Fibroblast of lung (primary cell): ENCODE measurements around the gene SNRPE. TPM values are rescaled to one million over a fixed set of nuclear protein-coding genes. Genes with fewer than 3 reads are reported as not detected.

Source experiments
- DNase-seq, 2 donors: peaks; one replicate each; pipeline versions ENCODE4 v3.0.0 to v3.0.0-alpha.2; 2010; ENCODE audit warnings: low read depth in 2 of 2
- H2AFZ ChIP-seq: 2 replicates; pipeline ENCODE4 v1.5.1; 2012; ENCODE audit warnings: low read length, control low read depth, inconsistent platforms
- H3K27ac ChIP-seq: 2 replicates; pipeline ENCODE4 v1.5.1; 2011; ENCODE audit warnings: low read length, control low read depth; ENCODE audit not compliant: insufficient read depth
- H3K27me3 ChIP-seq: 2 replicates; pipeline ENCODE4 v1.5.1; 2011; ENCODE audit warnings: mild to moderate bottlenecking, low read length; ENCODE audit not compliant: control insufficient read depth, insufficient read depth
- H3K36me3 ChIP-seq: 2 replicates; pipeline ENCODE4 v1.5.1; 2011; ENCODE audit warnings: low read length; ENCODE audit not compliant: control insufficient read depth, insufficient read depth
- H3K4me1 ChIP-seq: 2 replicates; pipeline ENCODE4 v1.5.1; 2011; ENCODE audit warnings: low read length; ENCODE audit not compliant: control insufficient read depth, insufficient read depth; ENCODE audit errors: extremely low read depth
- H3K4me2 ChIP-seq: 2 replicates; pipeline ENCODE4 v1.5.1; 2011; ENCODE audit warnings: low read length, control low read depth; ENCODE audit not compliant: insufficient read depth; ENCODE audit errors: extremely low read depth
- H3K4me3 ChIP-seq, 4 experiments: fragments of 200-600 bp in 1 of 4; sonication (generic) in 1 of 4; replicated peaks in 1 of 4; 2 replicates each; pipeline ENCODE4 v1.5.1; 2011 to 2016; ENCODE audit warnings: low read length in 4 of 4, low read depth in 3 of 4, mild to moderate bottlenecking in 3 of 4, control low read depth in 2 of 4, inconsistent platforms in 1 of 4, mixed read lengths in 1 of 4; ENCODE audit not compliant: insufficient read depth in 1 of 4; ENCODE audit errors: control extremely low read depth in 1 of 4
- H3K79me2 ChIP-seq: 2 replicates; pipeline ENCODE4 v1.5.1; 2012; ENCODE audit warnings: mild to moderate bottlenecking, low read length, inconsistent platforms; ENCODE audit not compliant: control insufficient read depth, insufficient read depth
- H3K9ac ChIP-seq: 2 replicates; pipeline ENCODE4 v1.5.1; 2011; ENCODE audit warnings: mild to moderate bottlenecking, low read length, control low read depth; ENCODE audit not compliant: insufficient read depth
- H3K9me3 ChIP-seq: 2 replicates; pipeline ENCODE4 v1.5.1; 2012; ENCODE audit warnings: low read depth, low read length; ENCODE audit not compliant: control insufficient read depth, insufficient read depth
- H4K20me1 ChIP-seq: 2 replicates; pipeline ENCODE4 v1.5.1; 2011; ENCODE audit warnings: low read length; ENCODE audit not compliant: control insufficient read depth, insufficient read depth; ENCODE audit errors: extremely low read depth
- CTCF ChIP-seq, 2 donors: IDR thresholded peaks in 1 of 2; conservative IDR thresholded peaks in 1 of 2; 1 replicate in 1 of 2; 2 replicates in 1 of 2; pipeline ENCODE4 v1.5.1; 2011 to 2012; ENCODE audit warnings: low read length in 2 of 2, control low read depth in 1 of 2, inconsistent platforms in 1 of 2, low read depth in 1 of 2, mild to moderate bottlenecking in 1 of 2
- EZH2 ChIP-seq: IDR thresholded peaks from 2 replicates; pipeline ENCODE4 v1.5.1; 2012; ENCODE audit warnings: low read length, control low read depth, mild to moderate bottlenecking; ENCODE audit errors: missing control alignments
- polyA plus RNA-seq, 2 donors: library from polyadenylated mRNA; depleted of rRNA in 1 of 2; stranded (reverse) in 1 of 2; unstranded in 1 of 2; fragments of >200 nt; gene quantifications; 2 replicates each; pipeline ENCODE4 v1.2.1, GENCODE V29; 2011 to 2012; ENCODE audit warnings: missing spikeins in 1 of 2
- total RNA-seq: library from RNA; depleted of rRNA; stranded (reverse); fragments of >200 nt; gene quantifications from 2 replicates; pipeline ENCODE4 v1.2.1, GENCODE V29; 2014

SNRPE gene
- total and polyA plus RNA-seq, 2 donors (not counting 1 experiment from before 2014, with no cell fraction given): 30.2 to 246 TPM

- H3K36me3 ChIP-seq: peaks cover 5% of the 10 kb centered on the region
- no peaks in the 10 kb centered on the region for H3K4me1 ChIP-seq
- H3K27me3 ChIP-seq: no peaks in the 10 kb centered on the region
- peak; percentile 44 to 75 for DNase-seq
- peak overlapping the region; percentile 52 for H3K27ac ChIP-seq
- no peaks in the 10 kb centered on the region for H4K20me1 ChIP-seq
- no peaks in the 10 kb centered on the region for H3K9me3 ChIP-seq
- H3K9ac ChIP-seq: no peak overlapping the region
- H2AFZ ChIP-seq: no peak overlapping the region
- H3K4me2 ChIP-seq: no peak overlapping the region
- H3K79me2 ChIP-seq: no peaks in the 10 kb centered on the region
- no peak for TF ChIP-seq CTCF (conservative IDR thresholded peaks at IDR 0.05 in 1 of 2, IDR thresholded peaks at IDR 0.05 in 1 of 2; ENCODE audit: low read depth in 1 of 2, low read length in 2 of 2)
- no peak for TF ChIP-seq EZH2
- H3K4me3 ChIP-seq: no peak overlapping the region
These were observed 22.3 kb upstream of the SNRPE start for GRCh38 chr1:203839081-203839480.

GRCh38 chr1:203840208-203840808 lies 21.1 kb upstream of the SNRPE start:
- Histone ChIP-seq H3K79me2 (no peaks in the 10 kb centered on the region), H4K20me1 (no peaks in the 10 kb centered on the region), H3K4me3 (no peak overlapping the region), H3K9me3 (no peaks in the 10 kb centered on the region), H3K36me3 (peaks cover 5% of the 10 kb centered on the region), H3K27ac (no peak overlapping the region), H3K9ac (no peak overlapping the region), H3K27me3 (no peaks in the 10 kb centered on the region), H2AFZ (no peak overlapping the region), H3K4me2 (no peak overlapping the region), H3K4me1 (no peaks in the 10 kb centered on the region)
- DNase-seq: no peak
- TF ChIP-seq EZH2 (no peak), CTCF (conservative IDR thresholded peaks at IDR 0.05 in 1 of 2, IDR thresholded peaks at IDR 0.05 in 1 of 2; ENCODE audit: low read depth in 1 of 2, low read length in 2 of 2) (no peak)

- no peak overlapping the region for H3K4me3 ChIP-seq
- peaks cover 7% of the 10 kb centered on the region for H3K36me3 ChIP-seq
- H3K9me3 ChIP-seq: no peaks in the 10 kb centered on the region
- no peak overlapping the region for H3K4me2 ChIP-seq
- H3K9ac ChIP-seq: no peak overlapping the region
- no peaks in the 10 kb centered on the region for H3K79me2 ChIP-seq
- no peaks in the 10 kb centered on the region for H3K4me1 ChIP-seq
- TF ChIP-seq EZH2 (no peak), CTCF (conservative IDR thresholded peaks at IDR 0.05 in 1 of 2, IDR thresholded peaks at IDR 0.05 in 1 of 2; ENCODE audit: low read depth in 1 of 2, low read length in 2 of 2) (no peak)
- DNase-seq: no peak
- no peaks in the 10 kb centered on the region for H3K27me3 ChIP-seq
- H3K27ac ChIP-seq: no peak overlapping the region
- H4K20me1 ChIP-seq: no peaks in the 10 kb centered on the region
- no peak overlapping the region for H2AFZ ChIP-seq
These were observed 18.9 kb upstream of the SNRPE start for GRCh38 chr1:203842559-203842876.
